Measurements from ENCODE around the gene DCLRE1C. TPM values are rescaled to one million over a fixed set of nuclear protein-coding genes. Genes with fewer than 3 reads are reported as not detected.

The DCLRE1C gene
- total and polyA plus RNA-seq, 4 donors: 0.93 to 9.9 (median 3.1) TPM

DNA sequence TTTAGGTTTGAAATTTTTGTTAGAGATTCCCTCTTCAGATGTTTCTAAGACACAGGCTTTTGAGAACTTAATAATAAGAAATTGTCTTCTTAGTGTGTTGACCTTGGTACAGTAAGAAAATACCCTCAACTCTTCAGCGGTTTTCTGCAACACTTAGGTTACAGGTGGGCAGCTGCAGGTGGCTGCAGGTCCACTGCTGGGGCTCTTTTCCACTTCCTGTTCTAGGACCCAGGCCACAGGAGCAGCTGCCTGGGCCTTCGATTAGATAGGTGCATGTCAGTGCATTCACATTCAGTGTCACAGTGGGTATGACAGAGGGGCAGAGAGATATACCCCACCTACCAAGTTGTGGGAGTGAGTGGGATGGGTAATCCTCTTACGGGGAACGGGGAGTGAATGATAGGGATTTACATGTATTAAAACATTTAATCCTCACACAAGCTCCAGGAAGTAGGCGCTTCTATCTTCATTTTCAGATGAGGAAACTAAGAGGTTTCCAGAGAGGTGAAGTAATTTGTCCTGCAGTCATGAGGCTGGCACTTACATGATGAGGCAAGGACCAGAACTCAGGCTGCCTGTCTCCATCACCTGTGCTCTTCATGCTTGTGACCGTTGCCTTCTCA lies 95.4 kb downstream of the DCLRE1C start (continued):
- TF ChIP-seq, protein P1, sequence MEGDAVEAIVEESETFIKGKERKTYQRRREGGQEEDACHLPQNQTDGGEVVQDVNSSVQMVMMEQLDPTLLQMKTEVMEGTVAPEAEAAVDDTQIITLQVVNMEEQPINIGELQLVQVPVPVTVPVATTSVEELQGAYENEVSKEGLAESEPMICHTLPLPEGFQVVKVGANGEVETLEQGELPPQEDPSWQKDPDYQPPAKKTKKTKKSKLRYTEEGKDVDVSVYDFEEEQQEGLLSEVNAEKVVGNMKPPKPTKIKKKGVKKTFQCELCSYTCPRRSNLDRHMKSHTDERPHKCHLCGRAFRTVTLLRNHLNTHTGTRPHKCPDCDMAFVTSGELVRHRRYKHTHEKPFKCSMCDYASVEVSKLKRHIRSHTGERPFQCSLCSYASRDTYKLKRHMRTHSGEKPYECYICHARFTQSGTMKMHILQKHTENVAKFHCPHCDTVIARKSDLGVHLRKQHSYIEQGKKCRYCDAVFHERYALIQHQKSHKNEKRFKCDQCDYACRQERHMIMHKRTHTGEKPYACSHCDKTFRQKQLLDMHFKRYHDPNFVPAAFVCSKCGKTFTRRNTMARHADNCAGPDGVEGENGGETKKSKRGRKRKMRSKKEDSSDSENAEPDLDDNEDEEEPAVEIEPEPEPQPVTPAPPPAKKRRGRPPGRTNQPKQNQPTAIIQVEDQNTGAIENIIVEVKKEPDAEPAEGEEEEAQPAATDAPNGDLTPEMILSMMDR (IDR thresholded peaks at IDR 0.05; ENCODE audit: low read depth, low read length, missing input control): no peak
- TF ChIP-seq TAF1 (conservative IDR thresholded peaks at IDR 0.05) (no peak), HNF4A (conservative IDR thresholded peaks at IDR 0.05) (no peak), FOXA1 (IDR thresholded peaks at IDR 0.05) (no peak), NR2F2 (IDR thresholded peaks at IDR 0.05) (no peak), FOXA2 (IDR thresholded peaks at IDR 0.05) (no peak), YY1 (IDR thresholded peaks at IDR 0.05) (no peak), JUND (IDR thresholded peaks at IDR 0.05) (no peak), SP1 (IDR thresholded peaks at IDR 0.05) (no peak)
- TF ChIP-seq, protein P2, sequence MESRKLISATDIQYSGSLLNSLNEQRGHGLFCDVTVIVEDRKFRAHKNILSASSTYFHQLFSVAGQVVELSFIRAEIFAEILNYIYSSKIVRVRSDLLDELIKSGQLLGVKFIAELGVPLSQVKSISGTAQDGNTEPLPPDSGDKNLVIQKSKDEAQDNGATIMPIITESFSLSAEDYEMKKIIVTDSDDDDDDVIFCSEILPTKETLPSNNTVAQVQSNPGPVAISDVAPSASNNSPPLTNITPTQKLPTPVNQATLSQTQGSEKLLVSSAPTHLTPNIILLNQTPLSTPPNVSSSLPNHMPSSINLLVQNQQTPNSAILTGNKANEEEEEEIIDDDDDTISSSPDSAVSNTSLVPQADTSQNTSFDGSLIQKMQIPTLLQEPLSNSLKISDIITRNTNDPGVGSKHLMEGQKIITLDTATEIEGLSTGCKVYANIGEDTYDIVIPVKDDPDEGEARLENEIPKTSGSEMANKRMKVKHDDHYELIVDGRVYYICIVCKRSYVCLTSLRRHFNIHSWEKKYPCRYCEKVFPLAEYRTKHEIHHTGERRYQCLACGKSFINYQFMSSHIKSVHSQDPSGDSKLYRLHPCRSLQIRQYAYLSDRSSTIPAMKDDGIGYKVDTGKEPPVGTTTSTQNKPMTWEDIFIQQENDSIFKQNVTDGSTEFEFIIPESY (IDR thresholded peaks at IDR 0.05): no peak

DNA sequence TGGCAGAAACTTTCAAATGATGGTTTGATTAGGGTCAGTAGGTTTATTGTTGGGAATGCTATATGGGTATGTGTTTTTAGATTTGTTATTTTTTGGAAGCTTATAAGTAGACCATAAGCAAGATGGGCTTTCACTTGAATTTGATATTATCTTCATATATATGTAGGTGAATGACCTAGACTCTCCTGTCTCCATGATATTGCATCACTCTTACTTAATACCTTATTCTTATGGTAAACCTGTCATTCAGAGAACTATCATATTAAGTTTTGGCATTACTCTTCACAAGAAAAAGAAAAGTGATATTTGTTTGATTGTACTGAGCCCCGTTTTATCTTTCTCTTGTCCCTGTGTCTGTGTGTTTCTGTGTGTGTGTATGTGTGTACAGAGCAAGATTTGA lies 98.4 kb downstream of the DCLRE1C start:
- H3K36me3 ChIP-seq (ENCODE audit: control insufficient read depth in 4 of 4, insufficient read depth in 3 of 4, low read depth in 1 of 4, low read length in 3 of 4): peaks cover 0 to 25% (median 11%) of the 10 kb centered on the region in 4 donors

DNA sequence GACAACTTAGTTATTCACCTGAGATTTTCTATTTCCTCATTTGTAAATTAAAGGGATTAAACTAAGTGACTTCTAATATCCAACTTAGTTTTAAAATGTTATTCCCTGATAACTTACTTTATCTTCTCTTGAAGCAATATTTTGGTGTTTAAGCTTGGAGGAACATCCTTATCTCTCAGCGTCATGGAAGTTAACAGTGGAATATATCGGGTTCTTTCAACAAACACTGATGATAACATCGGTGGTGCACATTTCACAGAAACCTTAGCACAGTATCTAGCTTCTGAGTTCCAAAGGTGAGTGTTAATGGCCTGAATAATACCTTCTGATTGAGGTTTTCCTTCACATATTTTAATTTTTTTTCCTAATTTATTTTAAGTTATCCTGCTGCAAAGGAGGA lies 101.7 kb downstream of the DCLRE1C start:
- TF ChIP-seq, protein P2 (IDR thresholded peaks at IDR 0.05): no peak
- no peak for TF ChIP-seq FOXA1 (IDR thresholded peaks at IDR 0.05)
- TF ChIP-seq YY1 (IDR thresholded peaks at IDR 0.05): no peak
- TF ChIP-seq, protein P3, sequence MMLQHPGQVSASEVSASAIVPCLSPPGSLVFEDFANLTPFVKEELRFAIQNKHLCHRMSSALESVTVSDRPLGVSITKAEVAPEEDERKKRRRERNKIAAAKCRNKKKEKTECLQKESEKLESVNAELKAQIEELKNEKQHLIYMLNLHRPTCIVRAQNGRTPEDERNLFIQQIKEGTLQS (IDR thresholded peaks at IDR 0.05): no peak
- peaks cover 3 to 23% (median 12%) of the 10 kb centered on the region in 4 donors for H3K36me3 ChIP-seq (ENCODE audit: control insufficient read depth in 4 of 4, insufficient read depth in 3 of 4, low read depth in 1 of 4, low read length in 3 of 4)
- no peaks in the 10 kb centered on the region for H3K27me3 ChIP-seq (ENCODE audit: control insufficient read depth in 4 of 4, insufficient read depth in 4 of 4, low read length in 3 of 4)
- no peaks in the 10 kb centered on the region for H3K4me1 ChIP-seq (ENCODE audit: control insufficient read depth in 4 of 4, insufficient read depth in 4 of 4, low read length in 3 of 4)
- no peak overlapping the region for H3K9ac ChIP-seq (ENCODE audit: low read depth in 1 of 2, low read length in 2 of 2)
- H3K27ac ChIP-seq (ENCODE audit: low read depth in 1 of 2, low read length in 2 of 2): no peak overlapping the region
- DNase-seq (ENCODE audit: low spot score): no peak
- H3K9me3 ChIP-seq (ENCODE audit: control insufficient read depth in 4 of 4, low read length in 3 of 4): no peaks in the 10 kb centered on the region
- H3K4me3 ChIP-seq (ENCODE audit: low read depth in 1 of 3, low read length in 3 of 3): no peak overlapping the region
- WGBS: 76% methylated on average over 3 of the region's 3 CpGs

More for the DNA sequence above, 98.4 kb downstream of the DCLRE1C start:
- no peaks in the 10 kb centered on the region for H3K4me1 ChIP-seq (ENCODE audit: control insufficient read depth in 4 of 4, insufficient read depth in 4 of 4, low read length in 3 of 4)
- no peaks in the 10 kb centered on the region for H3K9me3 ChIP-seq (ENCODE audit: control insufficient read depth in 4 of 4, low read length in 3 of 4)
- TF ChIP-seq, protein P2 (IDR thresholded peaks at IDR 0.05): no peak
- TF ChIP-seq YY1 (IDR thresholded peaks at IDR 0.05) (no peak), NR2F2 (IDR thresholded peaks at IDR 0.05) (no peak), TAF1 (conservative IDR thresholded peaks at IDR 0.05) (no peak), FOXA1 (IDR thresholded peaks at IDR 0.05) (no peak), HNF4A (conservative IDR thresholded peaks at IDR 0.05) (no peak)
- TF ChIP-seq, protein P3 (IDR thresholded peaks at IDR 0.05): no peak
- H3K9ac ChIP-seq (ENCODE audit: low read depth in 1 of 2, low read length in 2 of 2): no peak overlapping the region
- no peaks in the 10 kb centered on the region for H3K27me3 ChIP-seq (ENCODE audit: control insufficient read depth in 4 of 4, insufficient read depth in 4 of 4, low read length in 3 of 4)
- DNase-seq (ENCODE audit: low spot score): no peak
- H3K27ac ChIP-seq (ENCODE audit: low read depth in 1 of 2, low read length in 2 of 2): no peak overlapping the region
- 96% methylated on average over 1 of the region's 1 CpG for WGBS
- H3K4me3 ChIP-seq (ENCODE audit: low read depth in 1 of 3, low read length in 3 of 3): no peak overlapping the region
